HL-60 (cell line): ENCODE results near the gene NRXN3.

Experiments
- DNase-seq, 2 experiments: peaks; one replicate each; pipeline ENCODE4 v3.0.0-alpha.2; 2010 to 2020; ENCODE audit warnings: low read depth in 1 of 2, low spot score in 1 of 2
- H3K27ac ChIP-seq: fragments of 250-450 bp; sonication (Bioruptor Pico); replicated peaks from 2 replicates; pipeline ENCODE4 v1.5.1; 2020; ENCODE audit warnings: mild to moderate bottlenecking, moderate library complexity
- H3K27me3 ChIP-seq: fragments of 250-450 bp; sonication (Bioruptor Pico); 2 replicates; pipeline ENCODE4 v1.5.1; 2021; ENCODE audit warnings: mild to moderate bottlenecking, moderate library complexity; ENCODE audit not compliant: insufficient read depth, poor library complexity, severe bottlenecking
- H3K4me3 ChIP-seq: replicated peaks from 2 replicates; pipeline ENCODE4 v1.5.1; 2011; ENCODE audit warnings: mild to moderate bottlenecking, control low read depth, low read length; ENCODE audit not compliant: insufficient read depth
- CTCF ChIP-seq: IDR thresholded peaks from one replicate; pipeline ENCODE4 v1.5.1; 2011; ENCODE audit warnings: low read length, control low read depth, inconsistent platforms; ENCODE audit not compliant: insufficient read depth
- GABPA ChIP-seq: IDR thresholded peaks from 2 replicates; pipeline ENCODE4 v1.6.1; 2012; ENCODE audit warnings: low read depth
- POLR2AphosphoS5 ChIP-seq: IDR thresholded peaks from 2 replicates; pipeline ENCODE4 v1.6.1; 2012; ENCODE audit warnings: low read depth
- REST ChIP-seq: IDR thresholded peaks from 2 replicates; pipeline ENCODE4 v1.6.1; 2012; ENCODE audit warnings: low read depth; ENCODE audit not compliant: insufficient replicate concordance
- SPI1 ChIP-seq: IDR thresholded peaks from 2 replicates; pipeline ENCODE4 v1.6.1; 2012; ENCODE audit warnings: low read depth, mild to moderate bottlenecking, borderline replicate concordance

The NRXN3 gene

GRCh38 chr14:78946949-78947348, 776.8 kb downstream of the NRXN3 start:
- no peak for TF ChIP-seq SPI1
- no peak for TF ChIP-seq GABPA
- no peak for TF ChIP-seq POLR2AphosphoS5
- TF ChIP-seq CTCF, result no peak
- no peak for TF ChIP-seq REST
- Histone ChIP-seq H3K27ac (no peak overlapping the region), H3K4me3 (no peak overlapping the region), H3K27me3 (no peaks in the 10 kb centered on the region)
- DNase-seq, result no peak

GRCh38 chr14:78947681-78948080, 777.5 kb downstream of the NRXN3 start:
- H3K4me3 ChIP-seq, result no peak overlapping the region
- H3K27ac ChIP-seq, result no peak overlapping the region
- DNase-seq, result no peak
- TF ChIP-seq GABPA, result no peak
- TF ChIP-seq REST, result no peak
- no peak for TF ChIP-seq CTCF
- no peak for TF ChIP-seq SPI1
- TF ChIP-seq POLR2AphosphoS5, result no peak
- H3K27me3 ChIP-seq, result no peaks in the 10 kb centered on the region

GRCh38 chr14:78950649-78951048, 780.5 kb downstream of the NRXN3 start:
- Histone ChIP-seq H3K27me3 (no peaks in the 10 kb centered on the region), H3K4me3 (no peak overlapping the region), H3K27ac (no peak overlapping the region)
- TF ChIP-seq REST (no peak), GABPA (no peak), SPI1 (no peak), POLR2AphosphoS5 (no peak), CTCF (no peak)
- DNase-seq, result no peak
